Activated T-cell treated with anti-CD3 and anti-CD28 coated beads for 4 hours (primary cell): ENCODE results near the gene TIMM44.
"Not testable (repeated sequence)": the region's sequence is repeated elsewhere in the genome, so short reads cannot be mapped to it uniquely, and the experiment has no call there.

Source experiments
- DNase-seq: peaks from one replicate; pipeline ENCODE4 v3.0.0-alpha.2; 2020

Gene TIMM44

DNA sequence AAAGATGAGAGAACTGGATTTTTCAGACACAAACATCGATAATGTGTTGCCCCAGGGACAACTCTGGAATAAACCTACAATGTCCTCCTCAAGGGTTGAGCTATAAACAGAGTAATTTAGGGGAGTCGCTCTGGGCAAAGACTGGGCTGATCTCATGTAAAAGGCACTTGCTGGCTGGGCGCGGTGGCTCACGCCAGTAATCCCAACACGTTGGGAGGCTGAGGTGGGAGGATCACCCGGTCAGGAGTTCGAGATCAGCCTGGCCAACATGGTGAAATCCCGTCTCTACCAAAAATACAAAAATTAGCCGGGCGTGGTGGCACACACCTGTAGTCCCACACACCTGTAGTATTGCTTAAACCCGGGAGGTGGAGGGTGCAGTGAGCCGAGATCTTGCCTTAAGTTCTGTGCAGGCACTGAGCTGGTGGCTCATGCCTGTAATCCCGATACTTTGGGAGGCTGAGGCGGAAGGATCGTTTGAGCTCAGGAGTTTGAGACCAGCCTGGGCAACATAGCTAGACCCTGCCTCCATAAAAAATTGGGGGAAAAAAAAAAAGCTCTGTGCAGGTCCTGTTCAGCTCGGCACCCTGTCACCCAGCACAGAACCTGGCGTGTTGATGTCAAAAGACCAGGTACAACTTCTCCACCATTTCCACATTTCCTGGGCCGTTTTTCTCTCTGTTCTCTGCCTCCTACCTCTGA is 1.4 kb downstream of the TIMM44 start:
- DNase-seq = no peak

DNA sequence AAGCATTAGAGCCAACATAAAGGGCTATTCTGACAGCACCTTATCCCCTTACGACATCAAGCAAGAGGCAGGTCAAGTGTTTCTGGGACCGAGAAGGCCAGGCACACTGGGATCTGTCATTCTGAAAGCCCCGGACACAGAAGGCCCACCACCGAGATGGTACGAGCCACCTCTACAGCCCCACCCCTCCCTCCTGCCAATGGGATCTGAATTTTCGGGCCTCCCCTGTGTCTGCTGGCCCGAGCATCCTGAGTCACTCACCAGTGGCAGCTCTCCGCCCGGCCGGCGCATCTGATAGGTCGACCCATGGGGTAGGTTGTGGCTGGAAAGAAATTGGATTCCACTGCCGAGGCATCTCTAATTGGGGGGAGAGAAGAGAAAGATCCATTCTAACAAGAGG is 2.6 kb downstream of the TIMM44 start:
- DNase-seq = no peak

DNA sequence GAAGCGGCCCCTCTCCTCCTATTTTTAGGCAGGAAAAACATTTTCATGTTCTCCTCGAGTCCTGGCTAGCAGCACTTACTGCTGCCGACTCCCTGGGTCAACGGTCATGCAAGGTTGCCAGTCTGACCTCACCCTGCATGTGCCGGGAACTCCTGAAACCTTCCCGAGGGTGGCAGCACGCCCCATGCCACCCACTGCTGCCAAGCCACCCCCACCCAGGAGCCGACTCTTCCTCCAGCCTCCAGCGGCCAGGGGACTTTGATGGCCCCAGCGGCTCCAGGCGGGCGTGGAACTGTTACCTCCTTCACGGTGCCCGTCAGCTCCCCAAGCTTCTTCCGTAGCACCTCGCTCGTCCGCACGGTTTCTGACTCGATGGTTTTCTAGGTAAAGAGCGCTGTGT is 8.7 kb downstream of the TIMM44 start:
- no peak for DNase-seq

DNA sequence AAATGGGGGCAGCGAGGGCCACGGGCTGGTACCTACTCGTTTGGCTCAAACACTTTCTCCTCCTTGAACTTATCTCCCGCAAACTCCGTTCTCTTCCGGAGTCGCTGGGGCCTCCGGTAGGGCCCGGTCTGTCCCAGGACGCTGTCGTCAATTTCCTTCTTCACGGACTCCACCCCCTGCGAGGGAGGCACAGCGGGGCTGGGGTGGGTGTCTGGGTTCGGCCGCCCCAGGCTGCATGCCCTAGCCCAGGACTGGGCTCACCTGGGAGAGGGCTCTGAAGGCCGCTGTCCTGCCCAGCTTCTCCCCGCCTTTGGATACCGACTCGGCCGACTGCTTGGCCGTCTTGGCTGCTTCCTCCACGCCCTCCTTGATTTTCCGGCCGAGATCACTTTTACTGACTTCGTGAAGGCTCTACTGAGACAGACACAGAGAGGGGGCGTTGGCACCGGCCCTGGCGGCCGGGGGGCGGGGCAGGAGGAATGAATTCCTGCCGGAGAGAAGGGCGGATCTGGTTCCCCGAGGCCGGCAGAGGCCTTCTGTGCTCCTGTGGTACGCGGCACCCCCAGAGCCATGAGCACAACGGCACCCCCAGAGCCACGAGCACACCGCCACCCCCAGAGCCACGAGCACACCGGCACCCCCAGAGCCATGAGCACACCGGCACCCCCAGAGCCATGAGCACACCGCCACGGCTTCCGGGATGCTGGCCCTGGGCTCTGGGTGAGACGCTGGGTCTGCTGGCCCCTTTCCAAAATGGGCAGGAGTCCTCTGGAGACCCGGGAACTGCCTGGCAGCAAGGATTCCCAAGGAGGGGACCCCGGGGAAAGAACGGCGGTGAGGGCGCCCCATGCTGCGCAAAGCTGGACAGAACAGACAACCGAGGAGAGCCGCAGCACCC is 9.4 kb downstream of the TIMM44 start:
- DNase-seq = no peak

- no peak for DNase-seq
These were observed 10.1 kb downstream of the TIMM44 start for GRCh38 chr19:7933411-7933810.

- no peak for DNase-seq
These were observed 10.6 kb downstream of the TIMM44 start for GRCh38 chr19:7932930-7933300.

DNA sequence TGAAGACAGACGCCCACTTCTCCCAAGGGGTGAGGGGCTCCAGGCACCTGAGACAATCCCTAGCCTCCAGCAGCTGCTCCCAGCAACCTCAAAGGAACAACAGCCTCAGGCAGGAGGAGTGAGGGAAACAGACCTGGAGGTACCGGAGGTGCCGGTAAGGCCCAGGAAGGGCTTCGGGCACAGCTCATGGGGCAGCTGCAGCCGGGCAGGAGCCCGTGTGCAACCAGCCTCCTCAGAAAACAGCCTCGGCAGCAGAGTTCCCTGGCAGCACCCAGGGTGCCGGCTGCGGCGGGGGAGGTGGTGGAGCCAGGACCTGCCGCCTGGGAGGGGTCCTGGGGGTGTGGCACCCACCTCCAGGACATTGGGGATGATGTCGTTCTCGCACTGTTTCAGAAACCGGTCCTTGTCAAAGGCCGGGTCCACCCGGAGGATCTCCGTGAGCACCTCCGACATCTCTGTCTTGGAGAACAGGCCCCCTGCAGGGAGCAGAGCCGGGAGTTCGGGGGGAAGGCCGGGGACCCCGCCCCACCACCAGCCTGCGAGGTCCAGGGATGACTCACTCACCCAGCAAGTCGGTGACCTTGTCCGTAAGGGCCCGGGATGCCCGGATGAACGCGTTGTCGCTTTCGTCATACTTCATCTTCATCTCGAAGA is 11.1 kb downstream of the TIMM44 start:
- no peak for DNase-seq

DNA sequence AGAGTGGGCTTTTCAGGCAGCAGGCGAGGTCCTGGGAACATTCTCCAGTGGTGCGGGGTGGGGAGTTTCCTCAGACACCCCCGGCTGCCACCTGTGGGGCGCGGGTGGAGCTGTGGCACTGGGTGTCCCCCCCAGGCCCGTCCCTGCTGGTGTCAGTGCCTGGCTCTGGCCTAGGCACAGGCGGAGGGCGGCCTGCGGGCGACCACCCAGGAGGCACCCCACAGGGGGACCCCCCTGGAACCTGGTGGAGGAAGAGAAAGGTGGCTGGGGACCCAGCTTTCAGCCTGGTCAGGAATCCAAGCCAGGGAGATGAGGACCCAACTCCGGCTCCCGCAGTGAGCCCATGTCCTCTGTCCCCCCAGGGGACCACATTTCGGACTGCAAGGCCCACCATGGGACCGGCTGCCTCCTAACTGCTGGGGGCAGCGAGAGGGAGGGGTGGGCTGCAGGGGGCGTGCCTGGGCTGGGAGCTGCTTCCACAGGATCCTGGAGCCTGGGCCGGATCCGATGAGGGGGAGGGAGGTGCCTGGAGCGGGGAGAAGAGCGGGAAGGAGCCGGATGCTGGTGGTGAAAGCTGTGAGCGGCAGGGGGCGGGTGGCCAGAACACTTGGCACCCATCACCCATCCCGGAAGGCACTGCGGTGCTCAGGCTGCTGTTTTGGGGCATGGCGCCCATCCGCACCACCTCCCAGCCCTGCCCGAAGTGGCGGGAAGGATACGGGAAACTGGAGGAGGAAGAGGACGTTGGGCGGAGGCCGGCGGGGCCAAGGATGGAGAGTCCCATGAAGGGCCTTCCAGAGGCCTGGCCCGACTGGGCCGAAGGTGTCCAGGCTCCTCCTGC is 12.0 kb downstream of the TIMM44 start:
- no peak for DNase-seq

GRCh38 chr19:7930765-7931164 is 12.7 kb downstream of the TIMM44 start:
- DNase-seq = no peak

DNA sequence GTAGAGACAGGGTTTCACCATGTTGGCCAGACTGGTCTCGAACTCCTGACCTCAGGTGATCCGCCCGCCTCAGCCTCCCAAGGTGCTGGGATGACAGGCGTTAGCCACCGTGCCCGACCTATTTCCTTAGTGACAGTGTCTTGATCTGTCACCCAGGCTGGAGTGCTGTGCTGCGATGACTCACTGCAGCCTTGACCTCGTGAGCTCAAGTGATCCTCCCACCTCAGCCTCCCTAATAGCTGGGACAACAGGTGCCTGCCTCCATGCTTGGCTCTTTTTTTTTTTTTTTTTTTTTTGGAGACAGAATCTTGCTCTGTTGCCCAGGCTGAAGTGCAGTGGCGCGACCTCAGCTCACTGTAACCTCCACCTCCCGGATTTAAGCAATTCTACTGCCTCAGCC is 13.4 kb downstream of the TIMM44 start:
- DNase-seq = not testable (repeated sequence)

DNA sequence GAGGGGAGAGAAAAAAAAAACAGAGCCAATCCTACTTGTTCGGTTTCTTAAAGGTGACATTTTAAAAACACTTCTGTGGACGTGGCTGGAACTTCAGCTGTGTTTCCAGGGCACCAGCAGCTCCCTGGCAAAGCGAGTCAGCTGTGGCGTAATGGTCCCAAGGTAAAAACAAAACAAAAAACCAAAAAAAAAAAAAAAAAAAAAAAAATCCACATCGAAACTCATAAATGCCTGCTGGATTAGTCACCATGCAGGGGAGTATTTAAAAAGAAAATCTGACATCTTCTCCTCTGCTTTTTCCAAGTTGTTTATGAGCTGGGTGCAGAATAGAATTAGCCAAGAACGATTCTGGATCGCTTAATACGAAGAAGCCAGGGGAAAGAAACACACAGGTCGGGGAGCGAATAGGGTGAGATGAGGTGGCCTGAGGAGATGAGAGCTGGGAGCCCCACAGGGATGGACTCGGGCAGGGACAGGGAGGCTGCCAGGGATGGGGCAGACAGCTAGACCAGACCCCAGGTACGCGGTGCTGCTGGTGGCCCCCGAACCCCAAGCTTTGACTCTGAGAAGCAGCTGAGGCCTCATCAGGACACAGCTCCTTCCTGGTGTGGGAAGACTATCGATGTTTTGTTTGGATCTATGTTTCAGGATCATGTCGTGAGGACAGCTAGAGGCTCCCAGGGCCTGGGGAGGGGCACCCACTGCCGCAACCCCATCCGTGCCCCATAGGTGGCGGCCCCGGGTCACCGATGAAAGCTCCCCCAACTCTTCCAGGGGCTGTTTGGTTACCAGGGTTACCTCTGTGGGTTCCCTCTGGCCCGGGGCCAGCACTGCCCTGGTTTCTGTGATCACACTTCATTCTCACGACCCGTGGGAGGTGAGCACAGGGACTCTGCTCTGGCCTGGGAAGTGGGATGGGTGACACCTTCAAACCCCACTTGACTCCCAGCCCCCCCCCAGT is 14.4 kb downstream of the TIMM44 start:
- DNase-seq = no peak

DNA sequence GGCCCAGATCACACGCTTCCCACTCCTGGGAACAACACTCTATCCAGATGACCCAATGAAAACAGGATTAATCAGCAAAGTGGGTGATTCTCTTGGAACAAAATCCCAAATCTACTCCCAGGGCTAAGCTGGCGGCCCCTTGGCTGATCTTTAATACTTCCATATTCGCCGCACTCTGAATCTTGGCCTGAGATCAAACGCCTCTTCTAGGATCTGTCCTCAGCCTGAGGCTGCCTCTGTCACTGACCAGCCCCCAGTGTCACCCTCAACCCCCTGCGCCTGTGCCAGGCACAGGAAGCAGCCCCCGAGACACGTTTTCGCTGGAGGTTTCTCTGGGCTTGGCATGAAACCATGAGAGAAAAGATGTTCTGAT is 15.1 kb downstream of the TIMM44 start:
- DNase-seq = no peak

GRCh38 chr19:7927605-7928333 is 15.7 kb downstream of the TIMM44 start:
- no peak for DNase-seq

GRCh38 chr19:7926727-7927604 is 16.5 kb downstream of the TIMM44 start:
- DNase-seq = no peak

DNA sequence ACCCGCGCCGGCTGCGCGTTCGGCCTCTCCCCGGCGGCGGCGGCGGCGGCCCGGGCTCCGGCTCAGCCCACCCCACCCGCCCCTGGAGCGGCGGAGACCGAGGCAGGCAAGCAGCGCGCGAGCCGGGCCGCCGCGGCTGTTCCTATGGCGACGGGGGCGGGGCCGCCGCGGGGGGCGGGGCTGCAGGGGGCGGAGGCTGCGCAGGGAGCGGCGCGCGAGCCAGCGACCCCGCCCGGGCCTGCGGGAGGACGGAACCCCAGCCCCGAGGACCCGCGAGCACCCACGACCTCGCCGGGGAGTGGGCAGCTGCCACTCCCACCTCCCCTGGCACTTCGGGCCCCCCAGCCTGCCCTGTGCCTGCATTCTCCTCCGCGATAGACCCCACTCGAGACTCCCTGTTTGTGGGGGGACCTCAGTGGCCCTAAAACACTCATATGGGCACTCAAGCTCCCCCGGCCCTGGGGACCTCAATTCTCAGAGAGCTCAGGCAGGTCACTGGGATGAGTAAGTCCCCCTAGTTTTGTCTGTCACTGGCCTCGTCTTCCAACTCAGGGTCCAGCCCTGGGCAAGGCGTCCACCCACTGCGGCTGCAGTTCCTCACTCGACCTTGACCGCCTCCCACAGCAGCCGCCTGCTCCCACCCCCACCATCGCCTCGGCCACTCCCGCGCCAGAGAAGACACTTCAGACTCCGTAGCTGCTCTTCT is 17.3 kb downstream of the TIMM44 start, which contains the start of gene CTXN1:
Gene CTXN1, minus strand, starts transcription at position 115 of the 706 bp plus-strand sequence. CDS start 597 bp downstream, outside the sequence.
- peak; percentile 84 for DNase-seq

- DNase-seq = peak; percentile 70
These were observed 18.2 kb downstream of the TIMM44 start for GRCh38 chr19:7925171-7925851.

GRCh38 chr19:7924651-7925170 is 18.8 kb downstream of the TIMM44 start:
- no peak for DNase-seq

DNA sequence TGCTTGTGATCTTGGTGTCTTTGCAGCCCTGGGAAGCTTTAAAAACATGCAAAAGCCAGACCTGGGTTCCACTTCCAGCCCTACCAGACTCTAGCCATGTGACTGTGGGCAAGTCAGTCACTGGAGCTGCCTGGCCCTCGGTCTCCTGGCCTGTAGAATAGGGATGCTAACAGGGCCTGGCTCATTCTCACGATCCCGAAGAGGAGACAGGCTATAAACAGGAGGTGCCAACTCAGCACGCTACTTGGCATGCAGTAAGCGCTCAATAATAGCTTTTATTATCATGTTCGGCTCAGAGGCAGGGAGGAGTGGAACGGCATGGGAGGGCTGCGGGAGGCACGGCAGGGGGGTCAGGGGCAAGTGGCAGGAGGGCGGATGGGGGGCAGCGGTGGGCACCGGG is 19.2 kb downstream of the TIMM44 start:
- no peak for DNase-seq
